C4-2B (cell line): Measurements from ENCODE around the gene SOBP.

Experiments
- CTCF ChIP-seq: fragments of 450-650 bp; conservative IDR thresholded peaks from 2 replicates; pipeline ENCODE4 v1.5.1; 2017; ENCODE audit warnings: mild to moderate bottlenecking
- ZFX ChIP-seq: fragments of 450-650 bp; IDR thresholded peaks from 2 replicates; pipeline ENCODE4 v1.6.1; 2017

- no peak for TF ChIP-seq CTCF
- TF ChIP-seq ZFX, result no peak
Observed at GRCh38 chr6:107523054-107523791, 33.3 kb downstream of the SOBP start.
